Measurements from ENCODE around the gene S100A3. TPM values are rescaled to one million over a fixed set of nuclear protein-coding genes. Genes with fewer than 3 reads are reported as not detected.

Gene S100A3
- total and polyA plus RNA-seq, 2 of the 8 experiments (the other 6 are each of a cell fraction or from before 2014, with no cell fraction given), result 0.26 to 0.47 TPM

DNA sequence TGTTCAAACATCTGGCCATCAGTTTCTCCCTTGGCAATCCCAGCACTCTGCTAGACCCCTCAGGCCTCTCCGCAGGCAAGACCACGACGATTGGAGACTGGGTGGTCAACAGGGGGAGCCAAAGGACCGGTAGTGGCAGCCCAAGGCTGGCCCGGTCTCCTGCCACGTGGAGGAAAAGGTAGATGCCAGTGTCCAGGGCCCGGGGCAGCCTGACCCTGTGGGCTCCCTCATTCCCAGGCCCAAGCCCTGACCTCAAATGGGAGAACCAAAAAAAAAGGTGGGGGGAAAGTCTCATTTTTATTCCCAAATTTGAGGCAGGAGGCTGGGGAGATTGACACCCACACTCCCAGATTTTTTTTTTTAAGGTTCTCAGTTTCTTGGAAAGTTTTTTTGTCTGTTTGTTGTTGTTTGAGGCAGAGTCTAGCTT is 38.1 kb downstream of the S100A3 start (continued):
- TF ChIP-seq CHD7 (IDR thresholded peaks at IDR 0.05; ENCODE audit: insufficient replicate concordance, low read length) (no peak), KDM1A (IDR thresholded peaks at IDR 0.05; ENCODE audit: borderline replicate concordance, low read length) (no peak), SIN3A (conservative IDR thresholded peaks at IDR 0.05 in 1 of 2, IDR thresholded peaks at IDR 0.05 in 1 of 2; ENCODE audit: low read depth in 1 of 2, low read length in 2 of 2) (peak; percentile 88), RNF2 (IDR thresholded peaks at IDR 0.05; ENCODE audit: borderline replicate concordance, low read depth, low read length, missing control alignments, poor library complexity, severe bottlenecking) (no peak), TCF12 (IDR thresholded peaks at IDR 0.05; ENCODE audit: low read depth, low read length) (0 out of 2 replicates have a peak, but pooled peaks have one; percentile 44), ATF2 (IDR thresholded peaks at IDR 0.05; ENCODE audit: low read length) (no peak)
- TF ChIP-seq, protein P1, sequence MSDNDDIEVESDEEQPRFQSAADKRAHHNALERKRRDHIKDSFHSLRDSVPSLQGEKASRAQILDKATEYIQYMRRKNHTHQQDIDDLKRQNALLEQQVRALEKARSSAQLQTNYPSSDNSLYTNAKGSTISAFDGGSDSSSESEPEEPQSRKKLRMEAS (IDR thresholded peaks at IDR 0.05), result peak; percentile 97
- TF ChIP-seq, protein P2, sequence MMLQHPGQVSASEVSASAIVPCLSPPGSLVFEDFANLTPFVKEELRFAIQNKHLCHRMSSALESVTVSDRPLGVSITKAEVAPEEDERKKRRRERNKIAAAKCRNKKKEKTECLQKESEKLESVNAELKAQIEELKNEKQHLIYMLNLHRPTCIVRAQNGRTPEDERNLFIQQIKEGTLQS (IDR thresholded peaks at IDR 0.05; ENCODE audit: insufficient read depth, low read depth, low read length), result no peak

Data from H1 (cell line).